GM21717 (cell line): ENCODE data around the gene NUP43.
"Not testable (repeated sequence)": the region's sequence is repeated elsewhere in the genome, so short reads cannot be mapped to it uniquely, and the experiment has no call there.

Experiments used
- ATAC-seq: cut with Tn5 transposase; IDR thresholded peaks from one replicate; pipeline ENCODE4 v1.9.1; 2021; ENCODE audit warnings: mild to moderate bottlenecking, moderate library complexity; ENCODE audit not compliant: unreplicated experiment

Gene NUP43

GRCh38 chr6:149698175-149698574 is 48.2 kb downstream of the NUP43 start:
- ATAC-seq: no peak

GRCh38 chr6:149696901-149697300 is 49.4 kb downstream of the NUP43 start:
- ATAC-seq: no peak

- no peak for ATAC-seq
These were observed 51.4 kb downstream of the NUP43 start for GRCh38 chr6:149694921-149695320.

- no peak for ATAC-seq
These were observed 55.1 kb downstream of the NUP43 start for GRCh38 chr6:149691201-149691600.

GRCh38 chr6:149686230-149686629 is 60.1 kb downstream of the NUP43 start:
- no peak for ATAC-seq

GRCh38 chr6:149683256-149683859 is 63.0 kb downstream of the NUP43 start:
- ATAC-seq: no peak

GRCh38 chr6:149681845-149682244 is 64.5 kb downstream of the NUP43 start:
- ATAC-seq: not testable (repeated sequence)

- no peak for ATAC-seq
These were observed 65.1 kb downstream of the NUP43 start for GRCh38 chr6:149681209-149681608.

GRCh38 chr6:149680503-149680902 is 65.8 kb downstream of the NUP43 start:
- ATAC-seq: no peak
